ENCODE results near the gene SLC6A12.

- TF ChIP-seq POLR2A (IDR thresholded peaks at IDR 0.05) (no peak), CTCF (IDR thresholded peaks at IDR 0.05) (no peak), POLR2AphosphoS5 (IDR thresholded peaks at IDR 0.05) (no peak)
Observed at GRCh38 chr12:163406-163986, 50.5 kb downstream of the SLC6A12 start.
